Astrocyte of the spinal cord (primary cell): ENCODE measurements around the gene ABHD12.

Source experiments
- DNase-seq: peaks from one replicate; pipeline ENCODE4 v3.0.0; 2011; ENCODE audit warnings: low read depth, low spot score
- H3K4me3 ChIP-seq: 2 replicates; pipeline ENCODE4 v1.5.1; 2011; ENCODE audit warnings: low read depth, mild to moderate bottlenecking, low read length, moderate library complexity
- CTCF ChIP-seq: IDR thresholded peaks from 2 replicates; pipeline ENCODE4 v1.5.1; 2012; ENCODE audit warnings: low read depth, mild to moderate bottlenecking, low read length, inconsistent platforms
- in situ Hi-C: cut with HindIII; loops from 2 replicates; pipeline ENCODE4 v1.10.0; 2017; ENCODE audit warnings: low sequenced_read_pairs

ABHD12 gene

DNA sequence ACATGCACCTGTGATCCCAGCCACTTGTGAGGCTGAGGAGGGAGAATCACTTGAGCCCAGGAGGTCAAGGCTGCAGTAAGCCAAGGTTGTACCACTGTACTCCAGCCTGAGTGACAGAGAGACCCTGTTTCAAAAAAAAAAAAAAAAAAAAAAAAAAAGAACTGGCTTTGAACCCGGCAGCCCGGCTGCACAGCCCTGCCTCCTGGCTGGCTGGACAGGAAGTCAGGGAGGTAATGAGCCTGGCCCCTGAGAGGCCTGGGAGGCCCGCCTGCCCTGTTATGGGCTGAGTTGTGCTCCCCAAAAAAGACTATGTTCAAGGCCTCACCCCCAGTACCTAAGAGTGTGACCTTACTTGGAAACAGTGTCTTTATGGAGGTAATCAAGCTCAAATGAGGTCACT lies 65.6 kb downstream of the ABHD12 start:
- in situ Hi-C loops: no loop called here
- no peak overlapping the region for H3K4me3 ChIP-seq
- no peak for TF ChIP-seq CTCF
- no peak for DNase-seq

- H3K4me3 ChIP-seq: no peak overlapping the region
- no peak for TF ChIP-seq CTCF
- DNase-seq: no peak
- in situ Hi-C loops: no loop called here
Measured at GRCh38 chr20:25324412-25324811, 66.2 kb downstream of the ABHD12 start.

DNA sequence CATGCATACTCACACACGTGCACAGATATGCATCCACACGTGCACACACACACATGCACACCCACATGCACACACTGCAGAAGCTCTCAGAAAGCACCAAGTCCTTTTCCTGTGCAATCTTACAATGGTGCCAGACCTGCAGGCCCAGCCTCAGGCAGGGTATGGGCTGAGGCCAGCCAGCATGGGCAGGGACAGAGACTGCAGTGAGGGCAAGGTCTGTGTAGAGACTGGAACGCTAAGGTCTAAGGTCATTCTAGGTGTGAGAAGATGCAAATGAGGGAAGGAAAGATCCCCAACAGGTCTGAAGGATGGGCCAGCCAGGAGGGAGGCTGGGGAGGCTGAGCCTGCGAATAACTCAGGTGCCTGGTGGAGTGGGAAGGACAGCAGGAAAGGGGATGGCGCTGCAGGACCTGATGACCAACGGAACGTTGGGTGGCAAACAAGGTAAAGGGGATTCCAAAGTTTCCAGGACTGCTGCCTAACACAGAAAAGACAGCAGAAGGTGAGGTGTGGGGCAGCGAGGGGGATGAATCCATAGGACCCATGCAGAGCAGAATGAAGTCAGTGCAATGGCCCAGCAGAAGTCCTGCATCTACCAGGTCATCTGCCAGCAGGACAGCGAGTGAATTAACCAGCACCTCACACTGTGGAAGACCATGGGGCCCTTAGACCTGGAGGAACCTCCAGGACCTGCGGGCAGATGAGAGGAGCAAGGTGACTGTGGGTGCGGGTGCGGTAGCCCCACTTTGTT lies 67.0 kb downstream of the ABHD12 start:
- DNase-seq: no peak
- in situ Hi-C loops: no loop called here
- H3K4me3 ChIP-seq: no peak overlapping the region
- TF ChIP-seq CTCF: no peak

DNA sequence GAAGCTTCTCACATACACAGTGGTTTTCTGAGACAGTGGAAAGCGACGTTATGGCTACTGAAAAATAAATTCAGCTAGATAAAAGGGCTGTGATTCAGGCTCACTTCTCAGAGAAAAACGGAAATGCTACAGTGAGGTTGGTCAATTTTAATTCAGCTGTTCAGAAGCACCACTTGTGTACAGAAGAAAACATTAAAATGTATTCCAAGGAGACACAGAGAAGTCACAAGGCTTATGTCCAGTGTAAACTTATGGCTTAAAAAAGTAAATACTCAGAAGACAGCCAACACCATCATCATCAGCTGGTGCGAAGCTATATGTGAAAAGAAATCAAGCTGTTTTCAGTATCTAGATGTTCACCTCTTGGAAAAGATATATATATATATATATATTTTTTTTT lies 68.6 kb downstream of the ABHD12 start:
- no peak overlapping the region for H3K4me3 ChIP-seq
- no peak for DNase-seq
- no peak for TF ChIP-seq CTCF
- in situ Hi-C loops: no loop called here

DNA sequence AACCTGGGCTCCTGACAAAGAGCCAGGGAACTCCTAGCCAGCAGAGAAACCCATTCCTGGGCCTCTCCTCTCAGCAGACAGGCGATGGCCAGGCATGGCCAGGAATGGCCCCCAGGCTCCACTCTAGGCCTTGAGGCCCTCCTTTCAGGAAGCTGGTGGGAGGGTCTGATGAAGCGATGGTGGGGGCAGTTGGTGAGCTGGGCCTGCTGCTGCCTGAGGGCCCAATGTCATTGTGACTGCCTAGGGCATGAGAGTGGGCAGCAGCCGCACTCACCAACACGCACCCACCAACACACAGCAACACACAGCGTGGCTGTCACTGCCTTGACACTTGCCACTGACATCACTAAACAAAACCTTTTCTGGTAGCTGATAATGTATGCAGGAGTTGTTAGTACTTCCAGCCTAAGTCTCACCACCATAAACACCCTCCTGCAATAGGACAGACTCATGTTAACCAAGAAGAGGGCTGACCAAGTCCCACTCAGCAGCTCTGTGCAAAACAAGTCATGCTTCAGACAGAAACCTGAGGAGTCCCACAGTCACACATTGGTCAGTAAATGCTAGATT lies 69.3 kb downstream of the ABHD12 start:
- in situ Hi-C loops: no loop called here
- no peak overlapping the region for H3K4me3 ChIP-seq
- no peak for TF ChIP-seq CTCF
- no peak for DNase-seq

GRCh38 chr20:25320035-25320800 lies 70.4 kb downstream of the ABHD12 start:
- DNase-seq: no peak
- in situ Hi-C loops: no loop called here
- no peak overlapping the region for H3K4me3 ChIP-seq
- no peak for TF ChIP-seq CTCF
